Astrocyte of the hippocampus (primary cell): ENCODE results near the gene NCBP1.
A peak's percentile ranks its signal among the peaks of the same experiment; 100 is the strongest.
"Not testable (repeated sequence)": the region's sequence is repeated elsewhere in the genome, so short reads cannot be mapped to it uniquely, and the experiment has no call there.

ENCODE experiments used
- DNase-seq: peaks from one replicate; pipeline ENCODE4 v3.0.0; 2011; ENCODE audit warnings: low read depth, low spot score

NCBP1 gene

GRCh38 chr9:97632985-97633858 is at the start of gene NCBP1, which contains the start of gene TSTD2:
Gene NCBP1, plus strand, starts transcription at chr9:97633821. Its CDS starts 61 bp downstream, at chr9:97633882.
Gene TSTD2, minus strand, starts transcription at chr9:97633368. Its CDS starts 5,806 bp downstream, at chr9:97627562.
- DNase-seq, result peak; percentile 99

DNA sequence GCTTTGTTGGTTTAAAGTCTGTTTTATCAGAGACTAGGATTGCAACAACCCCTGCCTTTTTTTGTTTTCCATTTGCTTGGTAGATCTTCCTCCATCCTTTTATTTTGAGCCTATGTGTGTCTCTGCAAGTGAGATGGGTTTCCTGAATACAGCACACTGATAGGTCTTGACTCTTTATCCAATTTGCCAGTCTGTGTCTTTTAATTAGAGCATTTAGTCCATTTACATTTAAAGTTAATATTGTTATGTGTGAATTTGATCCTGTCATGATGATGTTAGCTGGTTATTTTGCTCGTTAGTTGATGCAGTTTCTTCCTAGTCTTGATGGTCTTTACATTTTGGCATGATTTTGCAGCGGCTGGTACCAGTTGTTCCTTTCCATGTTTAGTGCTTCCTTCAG is 48.8 kb upstream of the NCBP1 start:
- DNase-seq, result not testable (repeated sequence)

DNA sequence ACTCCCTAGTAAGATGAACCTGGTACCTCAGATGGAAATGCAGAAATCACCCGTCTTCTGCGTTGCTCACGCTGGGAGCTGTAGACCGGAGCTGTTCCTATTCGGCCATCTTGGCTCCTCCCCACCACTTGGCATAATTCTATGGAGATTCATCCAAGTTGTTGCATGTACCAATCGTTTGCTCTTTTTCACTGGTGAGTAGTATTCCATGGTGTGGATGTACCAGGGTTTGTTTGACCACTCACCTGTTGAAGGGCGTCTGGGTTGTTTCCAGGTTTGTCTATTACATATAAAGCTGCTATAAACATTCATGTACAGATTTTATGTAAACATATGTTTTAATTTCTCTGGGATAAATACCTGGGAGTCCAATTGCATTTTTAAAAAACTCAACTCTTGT is 46.7 kb upstream of the NCBP1 start:
- DNase-seq, result not testable (repeated sequence)

DNA sequence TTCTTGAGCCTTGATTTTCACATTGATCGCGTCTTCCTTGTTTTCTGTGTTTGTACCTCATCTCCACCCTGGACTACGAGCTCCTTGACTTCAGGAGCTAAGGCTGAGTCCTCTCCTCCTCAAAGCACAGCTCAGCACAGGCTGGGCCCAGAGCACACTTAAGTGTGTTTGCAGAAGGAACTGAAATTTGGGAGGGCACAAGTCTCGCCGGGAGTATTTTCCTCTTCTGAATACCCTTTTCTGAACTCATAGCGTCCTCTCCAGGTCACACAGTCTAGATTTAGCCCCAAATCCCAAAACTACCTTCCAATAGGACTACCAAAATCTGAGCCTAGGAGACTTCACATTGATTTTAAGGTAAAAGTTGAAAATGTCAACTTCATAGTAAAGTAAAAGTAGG is 42.1 kb upstream of the NCBP1 start:
- no peak for DNase-seq

DNA sequence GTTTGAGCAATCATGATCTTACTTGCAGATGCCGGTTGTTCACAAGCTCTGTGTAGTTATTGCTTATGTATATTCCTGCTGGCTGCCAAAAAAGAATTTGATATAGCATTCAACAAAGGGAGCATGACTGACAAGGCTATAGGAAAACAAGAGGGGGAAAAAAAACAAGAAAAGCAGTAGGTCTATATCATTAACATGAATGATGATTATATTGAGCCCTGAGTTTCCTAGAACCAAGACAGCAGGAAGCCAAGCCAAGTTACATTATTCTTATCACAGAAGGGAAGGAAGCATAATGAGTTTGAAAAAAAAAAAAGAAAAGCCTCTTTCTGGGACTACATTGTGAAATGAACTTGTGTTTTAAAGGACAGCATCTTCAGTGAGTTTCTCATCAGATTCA is 41.5 kb upstream of the NCBP1 start:
- DNase-seq, result no peak

- no peak for DNase-seq
Measured at GRCh38 chr9:97593960-97594359, 39.7 kb upstream of the NCBP1 start.

- no peak for DNase-seq
Measured at GRCh38 chr9:97594381-97594921, 39.2 kb upstream of the NCBP1 start.

GRCh38 chr9:97596906-97597305 is 36.7 kb upstream of the NCBP1 start:
- DNase-seq, result no peak

GRCh38 chr9:97598461-97599288 is 34.9 kb upstream of the NCBP1 start:
- DNase-seq, result peak; percentile 85

DNA sequence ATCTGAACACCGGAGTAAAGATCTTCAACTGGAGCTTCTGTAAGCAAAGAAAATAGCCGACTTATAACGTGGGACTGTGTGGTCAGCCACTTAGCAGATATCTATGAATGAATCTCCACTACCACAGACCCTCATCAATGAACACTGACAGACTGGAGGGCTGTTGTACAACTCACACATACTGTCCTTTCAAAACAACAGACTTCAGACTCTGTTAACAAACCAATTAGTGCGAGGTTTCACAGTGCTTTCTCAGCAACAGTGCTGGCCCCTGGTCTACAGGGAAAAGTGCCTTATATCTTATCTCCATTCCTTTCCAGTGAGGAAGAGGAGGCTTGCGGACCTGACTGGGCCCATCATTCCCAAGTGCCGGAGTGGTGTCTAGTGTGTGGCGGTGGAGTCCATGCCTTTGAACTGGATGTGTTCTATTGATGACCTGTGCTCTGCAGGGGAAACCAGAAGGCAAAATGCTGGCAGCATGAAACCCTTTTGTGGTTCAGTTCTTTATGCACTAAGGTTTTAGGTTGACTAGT is 34.2 kb upstream of the NCBP1 start:
- no peak for DNase-seq

- DNase-seq, result no peak
Measured at GRCh38 chr9:97600531-97601227, 32.9 kb upstream of the NCBP1 start.

GRCh38 chr9:97601228-97601898 is 32.3 kb upstream of the NCBP1 start:
- DNase-seq, result no peak

DNA sequence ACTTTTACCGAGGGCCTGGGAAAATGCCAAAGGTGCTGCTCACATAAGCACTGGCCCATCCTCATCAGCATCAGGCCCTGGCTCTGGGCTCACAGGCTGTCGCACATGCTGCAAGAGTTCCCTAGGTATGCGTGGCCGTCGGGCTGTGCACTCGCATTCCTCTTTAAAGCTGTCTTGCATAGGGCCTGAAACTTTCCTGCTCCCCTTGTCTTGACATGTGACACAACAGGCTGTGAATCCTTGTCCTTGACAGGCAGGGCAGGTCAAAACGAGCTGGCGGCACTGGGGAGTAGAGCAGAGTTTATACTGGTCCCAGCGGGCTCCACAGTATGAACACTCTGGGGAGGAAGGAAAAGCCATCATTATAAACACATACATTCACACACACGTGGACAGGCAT is 31.2 kb upstream of the NCBP1 start:
- no peak for DNase-seq

DNA sequence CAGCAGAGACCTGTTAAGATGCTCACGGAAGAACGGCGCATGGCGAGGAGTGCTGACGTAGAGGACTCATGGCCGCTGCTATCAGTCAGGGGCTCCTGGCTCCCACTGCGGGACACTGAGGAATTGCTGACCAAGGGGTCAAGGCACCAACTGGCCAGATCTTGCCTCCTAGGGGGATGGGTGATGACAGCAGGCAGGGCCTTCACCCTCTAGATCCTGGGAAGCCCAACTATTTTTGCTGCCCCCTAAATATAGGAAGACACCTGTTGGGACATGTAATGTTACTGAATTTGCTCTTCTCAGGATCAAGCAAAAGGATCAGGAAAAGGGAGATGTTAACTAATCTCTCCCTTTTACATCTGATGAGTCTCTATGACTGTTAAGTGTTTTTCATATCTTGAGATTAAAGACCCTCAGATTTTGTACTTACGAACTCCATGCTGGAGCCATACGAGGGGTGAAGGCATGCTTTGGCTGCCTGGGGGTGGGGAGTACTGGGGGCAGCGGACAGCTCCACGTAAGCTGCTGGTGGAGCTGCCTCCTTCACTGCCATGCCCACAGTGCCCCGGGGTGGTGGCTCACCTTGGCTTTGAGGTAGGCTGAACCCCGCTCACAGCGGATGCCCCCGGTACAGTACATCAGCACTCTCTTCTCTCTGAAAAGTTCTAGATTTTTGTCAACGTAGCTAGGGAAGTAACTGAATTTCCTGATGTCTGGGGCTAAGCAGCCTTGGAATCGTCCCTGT is 28.5 kb upstream of the NCBP1 start:
- no peak for DNase-seq

- DNase-seq, result peak; percentile 81
Measured at GRCh38 chr9:97615439-97616072, 18.1 kb upstream of the NCBP1 start.

GRCh38 chr9:97617939-97618416 is 15.6 kb upstream of the NCBP1 start:
- DNase-seq, result no peak

DNA sequence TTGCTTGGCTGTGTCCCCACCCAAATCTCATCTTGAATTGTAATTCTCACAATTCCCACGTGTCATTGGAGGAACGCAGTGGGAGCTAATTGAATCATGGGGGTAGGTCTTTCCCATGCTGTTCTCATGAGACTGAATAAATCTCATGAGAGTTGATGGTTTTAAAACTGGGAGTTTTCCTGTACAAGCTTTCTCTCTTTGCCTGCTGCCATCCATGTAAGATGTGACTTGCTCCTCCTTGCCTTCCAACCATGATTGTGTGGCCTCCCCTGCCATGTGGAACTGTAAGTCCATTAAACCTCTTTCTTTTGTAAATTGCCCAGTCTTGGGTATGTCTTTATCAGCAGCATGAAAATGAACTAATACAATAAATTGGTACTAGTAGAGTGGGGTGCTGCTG is 13.6 kb upstream of the NCBP1 start:
- not testable (repeated sequence) for DNase-seq

GRCh38 chr9:97622483-97622882 is 11.1 kb upstream of the NCBP1 start:
- DNase-seq, result not testable (repeated sequence)

DNA sequence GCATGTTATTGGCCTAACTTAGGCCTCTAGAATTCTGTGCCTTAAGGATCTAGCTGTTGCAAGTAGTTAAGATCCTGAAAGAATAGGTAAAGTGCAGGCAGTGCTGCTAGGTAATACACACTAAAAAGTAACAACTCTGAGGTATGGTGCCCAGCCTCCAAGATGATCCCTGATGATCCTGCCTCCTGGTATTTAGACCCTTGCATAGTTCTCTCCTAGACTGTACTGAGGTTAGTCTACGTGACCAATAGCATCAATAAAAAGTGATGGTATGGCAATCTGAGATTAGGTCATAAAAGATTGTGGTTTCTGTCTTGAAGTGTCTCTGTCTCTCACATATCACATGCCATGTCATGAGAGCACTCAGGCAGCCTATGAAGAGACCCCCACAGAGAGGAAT is 9.7 kb upstream of the NCBP1 start:
- peak; percentile 24 for DNase-seq
